K562 (cell line): Measurements from ENCODE around the gene POLL. TPM values are rescaled to one million over a fixed set of nuclear protein-coding genes. Genes with fewer than 3 reads are reported as not detected.

Source experiments
- ATAC-seq: fragments of 200-7000 bp; cut with Tn5 transposase; 3 replicates; pipeline ENCODE4 v1.9.1; 2020; ENCODE audit warnings: moderate library complexity
- BruUV-seq: library from RNA; stranded (reverse); fragments of 400-500 nt; replicated peaks from 2 replicates; lab custom pipeline; 2021; lab: Mats Ljungman, UMichigan
- CTCF ChIA-PET: fragments of 300-600 bp; formaldehyde crosslinking; extraction: SDS; loops from one replicate; lab custom pipeline; 2021; ENCODE audit warnings: low intra/inter-chr PET ratio; lab: Yijun Ruan, JAX
- POLR2A ChIA-PET: fragments of 300-600, 350-650 bp; sonication (Branson Sonifier 250); formaldehyde crosslinking; extraction: SDS; loops from one replicate; lab custom pipeline; 2021; ENCODE audit warnings: antibody characterized with exemption, inconsistent platforms; lab: Yijun Ruan, JAX
- DNase-seq, 4 experiments: peaks; one replicate each; pipeline versions ENCODE4 v3.0.0 to v3.0.0-alpha.2; 2011 to 2018; ENCODE audit warnings: low spot score in 3 of 4, mixed read lengths in 3 of 4; ENCODE audit errors: extremely low read depth in 1 of 4
- FAIRE-seq: peaks from 2 replicates; lab custom pipeline; 2011; peaks lifted over from hg19 to GRCh38; lab: Jason Lieb, UNC
- H2AFZ ChIP-seq: 2 replicates; pipeline ENCODE4 v1.6.0; 2011; ENCODE audit warnings: low read depth, low read length, control low read depth, inconsistent platforms
- H3K27ac ChIP-seq: fragments of 200-600 bp; 3 replicates; pipeline ENCODE4 v1.8.0; 2011; ENCODE audit warnings: low read depth, mild to moderate bottlenecking, control low read depth, inconsistent platforms, low read length, moderate library complexity, mixed read lengths; ENCODE audit errors: extremely low read depth
- H3K27me3 ChIP-seq, 2 experiments: fragments of 300-600 bp in 1 of 2; 2 replicates in 1 of 2; 3 replicates in 1 of 2; pipeline versions ENCODE4 v1.6.0 to v1.8.0; 2011; ENCODE audit warnings: inconsistent platforms in 2 of 2, low read length in 2 of 2, mild to moderate bottlenecking in 1 of 2, mixed read lengths in 1 of 2, moderate library complexity in 1 of 2; ENCODE audit not compliant: control insufficient read depth in 2 of 2, insufficient read depth in 2 of 2
- H3K36me3 ChIP-seq: fragments of 300-600 bp; 3 replicates; pipeline ENCODE4 v1.8.0; 2011; ENCODE audit warnings: mild to moderate bottlenecking, low read length, inconsistent platforms; ENCODE audit not compliant: control insufficient read depth, insufficient read depth
- H3K4me1 ChIP-seq, 2 experiments: fragments of 200-600 bp in 1 of 2; replicated peaks in 1 of 2; 2 replicates in 1 of 2; 3 replicates in 1 of 2; pipeline versions ENCODE4 v1.5.1 to v1.8.0; 2011; ENCODE audit warnings: inconsistent platforms in 2 of 2, low read length in 2 of 2, mild to moderate bottlenecking in 1 of 2, mixed read lengths in 1 of 2, moderate library complexity in 1 of 2; ENCODE audit not compliant: control insufficient read depth in 2 of 2, insufficient read depth in 2 of 2
- H3K4me2 ChIP-seq: 2 replicates; pipeline ENCODE4 v1.6.1; 2011; ENCODE audit warnings: low read length, control low read depth, inconsistent platforms, mixed read lengths; ENCODE audit not compliant: insufficient read depth
- H3K4me3 ChIP-seq: fragments of 200-600 bp; sonication (generic), shearing (Covaris generic); 2 replicates; pipeline ENCODE4 v1.5.1; 2016; ENCODE audit warnings: control low read depth, inconsistent platforms
- H3K79me2 ChIP-seq: fragments of 200-600 bp; 3 replicates; pipeline ENCODE4 v1.8.0; 2011; ENCODE audit warnings: low read length, inconsistent platforms; ENCODE audit not compliant: control insufficient read depth, insufficient read depth
- H3K9ac ChIP-seq, 2 experiments: 2 replicates each; pipeline versions ENCODE4 v1.6.0 to v1.6.1; 2011; ENCODE audit warnings: low read depth in 2 of 2, low read length in 2 of 2, control low read depth in 1 of 2, inconsistent platforms in 1 of 2, mild to moderate bottlenecking in 1 of 2, mixed read lengths in 1 of 2; ENCODE audit not compliant: insufficient read depth in 1 of 2
- H3K9me1 ChIP-seq: one replicate; pipeline ENCODE4 v1.6.0; 2011; ENCODE audit warnings: inconsistent platforms, mild to moderate bottlenecking, low read length, moderate library complexity; ENCODE audit not compliant: control insufficient read depth, insufficient read depth
- H3K9me3 ChIP-seq: replicated peaks from 2 replicates; pipeline ENCODE4 v1.5.1; 2011; ENCODE audit warnings: low read depth, low read length, inconsistent platforms; ENCODE audit not compliant: control insufficient read depth, insufficient read depth
- H4K20me1 ChIP-seq: replicated peaks from 2 replicates; pipeline ENCODE4 v1.6.1; 2011; ENCODE audit warnings: low read length, inconsistent platforms, mixed read lengths; ENCODE audit not compliant: control insufficient read depth, insufficient read depth
- AFF4 ChIP-seq: sonication (generic); formaldehyde crosslinking; IDR thresholded peaks from 2 replicates; pipeline ENCODE4 v1.8.0; 2023; ENCODE audit warnings: mild to moderate bottlenecking, missing genetic modification reagents
- ASH1L ChIP-seq: fragments of 450-650 bp; IDR thresholded peaks from 2 replicates; pipeline ENCODE4 v1.6.1; 2018; ENCODE audit warnings: borderline replicate concordance, mild to moderate bottlenecking, low read depth; ENCODE audit not compliant: partially characterized antibody
- CCNT2 ChIP-seq: IDR thresholded peaks from 2 replicates; pipeline ENCODE4 v1.6.1; 2011; ENCODE audit warnings: borderline replicate concordance, low read depth, mild to moderate bottlenecking, moderate library complexity, mixed read lengths, low read length; ENCODE audit not compliant: insufficient read length; ENCODE audit errors: extremely low read depth
- CREM ChIP-seq: IDR thresholded peaks from 2 replicates; pipeline ENCODE4 v1.6.1; 2014; ENCODE audit warnings: antibody characterized with exemption, low read depth
- E2F8 ChIP-seq: fragments of 450-650 bp; IDR thresholded peaks from 2 replicates; pipeline ENCODE4 v1.7.1; 2018; ENCODE audit warnings: mild to moderate bottlenecking, low read depth; ENCODE audit not compliant: partially characterized antibody
- ETV1 ChIP-seq: fragments of 450-650 bp; conservative IDR thresholded peaks from 2 replicates; pipeline ENCODE4 v1.6.1; 2016; ENCODE audit warnings: missing genetic modification characterization, control low read depth, low read depth, missing compliant biosample characterization
- HIVEP1 ChIP-seq: fragments of 250-450 bp; sonication (Bioruptor Pico); IDR thresholded peaks from 2 replicates; pipeline ENCODE4 v1.4.0; 2020; ENCODE audit warnings: mild to moderate bottlenecking
- NBN ChIP-seq: fragments of 450-650 bp; IDR thresholded peaks from 2 replicates; pipeline ENCODE4 v1.6.1; 2016; ENCODE audit warnings: low read depth, mild to moderate bottlenecking
- NELFE ChIP-seq: IDR thresholded peaks from 2 replicates; pipeline ENCODE4 v1.6.1; 2011; ENCODE audit warnings: mild to moderate bottlenecking; ENCODE audit not compliant: insufficient read depth, insufficient read length
- NRF1 ChIP-seq, 2 experiments: fragments of 450-650 bp; IDR thresholded peaks in 1 of 2; conservative IDR thresholded peaks in 1 of 2; 2 replicates each; pipeline ENCODE4 v1.6.1; 2014; ENCODE audit warnings: mild to moderate bottlenecking in 2 of 2
- RBM34 ChIP-seq: fragments of 200-400 bp; formaldehyde crosslinking; IDR thresholded peaks from 2 replicates; pipeline ENCODE4 v1.6.1; 2018; ENCODE audit warnings: low read length, borderline replicate concordance; ENCODE audit not compliant: insufficient read depth
- SETDB1 ChIP-seq: IDR thresholded peaks from one replicate; pipeline ENCODE4 v1.6.1; 2012; ENCODE audit warnings: low read length, control low read depth, inconsistent platforms
- SUPT5H ChIP-seq: fragments of 450-650 bp; IDR thresholded peaks from 2 replicates; pipeline ENCODE4 v1.6.1; 2016
- ZBTB17 ChIP-seq: fragments of 450-650 bp; formaldehyde crosslinking; IDR thresholded peaks from 2 replicates; pipeline ENCODE4 v1.4.0; 2020; ENCODE audit warnings: mild to moderate bottlenecking
- WGBS: fragments of 100-300 bp; shearing (Covaris generic); methylation state at CpG from one replicate; pipeline ENCODE4 v1.1.6; 2016; ENCODE audit warnings: low coverage, mixed read lengths; ENCODE audit not compliant: insufficient coverage; ENCODE audit errors: missing lambda C conversion rate; 5-methylcytosine and 5-hydroxymethylcytosine counted together
- in situ Hi-C: fragments of 300-500 bp; cut with MboI; formaldehyde crosslinking; loops from 4 replicates; pipeline ENCODE4 v1.15.0; 2018; ENCODE audit warnings: inconsistent platforms, mixed read lengths
- intact Hi-C: fragments of 100-400 bp; cut with micrococcal nuclease; formaldehyde crosslinking; loops from 2 replicates; pipeline ENCODE4 v1.14.2; 2022
- polyA plus RNA-seq, 8 experiments: library from polyadenylated mRNA; depleted of rRNA in 4 of 8; stranded (reverse) in 5 of 8; unstranded in 3 of 8; fragments of >200 nt; fragmentation: Nextera tagmentation in 2 of 8; fragmentation: Illumina TruSeq in 1 of 8; extraction: Ambion mirVana in 2 of 8; extraction: Trizol in 1 of 8; gene quantifications; 2 replicates each; pipeline versions ENCODE4 v1.2.1 to v1.2.3, GENCODE V29; 2011 to 2014; ENCODE audit warnings: inconsistent platforms in 1 of 8, missing spikeins in 1 of 8
- total RNA-seq, 7 experiments: library from RNA; depleted of rRNA in 6 of 7; stranded (reverse); fragments of >200 nt in 6 of 7; fragmentation: Illumina TruSeq in 2 of 7; extraction: Trizol in 2 of 7; gene quantifications; 2 replicates each; pipeline versions ENCODE4 v1.2.1 to v1.2.3, GENCODE V29; 2011 to 2021; ENCODE audit warnings: low replicate concordance in 1 of 7
- TF ChIP-seq, protein P1 (sequence below): IDR thresholded peaks from 2 replicates; pipeline ENCODE4 v1.6.1; 2011; ENCODE audit warnings: borderline replicate concordance, low read depth, mild to moderate bottlenecking, moderate library complexity, low read length; ENCODE audit not compliant: insufficient read depth, poor library complexity, severe bottlenecking

POLL gene
- total and polyA plus RNA-seq, 9 of the 15 experiments (the other 6 are each of a cell fraction or from before 2014, with no cell fraction given), result 1.2 to 18.7 (median 10.9) TPM

- no peak overlapping the region for H3K27ac ChIP-seq
- DNase-seq (no peak), ATAC-seq (no peak), FAIRE-seq (no peak)
- intact Hi-C loops, result no loop called here
- no TSS peak for BruUV-seq
- ChIA-PET CTCF (no interaction called here), POLR2A (interaction anchor here (1.0 kb wide), 1 partner anchor 27 kb away, joined by 3 read pairs; no protein-coding TSS in a partner anchor)
- no peaks in the 10 kb centered on the region for H3K36me3 ChIP-seq
- no peaks in the 10 kb centered on the region for H3K27me3 ChIP-seq
- in situ Hi-C loops, result no loop called here
- no peak overlapping the region for H2AFZ ChIP-seq
- H3K9me1 ChIP-seq, result no peaks in the 10 kb centered on the region
- H3K4me3 ChIP-seq, result no peak overlapping the region
- no peak overlapping the region for H3K4me2 ChIP-seq
- no peak overlapping the region for H3K9ac ChIP-seq
- no peaks in the 10 kb centered on the region for H3K9me3 ChIP-seq
- no peaks in the 10 kb centered on the region for H4K20me1 ChIP-seq
- no peaks in the 10 kb centered on the region for H3K79me2 ChIP-seq
- no peaks in the 10 kb centered on the region for H3K4me1 ChIP-seq
- 100% methylated on average over 1 of the region's 1 CpG for WGBS
- TF ChIP-seq ETV1 (no peak), ZBTB17 (CRISPR knock-in tag) (no peak), NRF1 (conservative IDR thresholded peaks at IDR 0.05 in 1 of 2, IDR thresholded peaks at IDR 0.05 in 1 of 2) (no peak), E2F8 (no peak), CCNT2 (no peak), HIVEP1 (no peak), CREM (no peak), AFF4 (CRISPR knock-in tag) (no peak), NBN (no peak), ASH1L (no peak), SUPT5H (no peak), RBM34 (no peak), NELFE (no peak), SETDB1 (no peak)
- TF ChIP-seq, protein P1, sequence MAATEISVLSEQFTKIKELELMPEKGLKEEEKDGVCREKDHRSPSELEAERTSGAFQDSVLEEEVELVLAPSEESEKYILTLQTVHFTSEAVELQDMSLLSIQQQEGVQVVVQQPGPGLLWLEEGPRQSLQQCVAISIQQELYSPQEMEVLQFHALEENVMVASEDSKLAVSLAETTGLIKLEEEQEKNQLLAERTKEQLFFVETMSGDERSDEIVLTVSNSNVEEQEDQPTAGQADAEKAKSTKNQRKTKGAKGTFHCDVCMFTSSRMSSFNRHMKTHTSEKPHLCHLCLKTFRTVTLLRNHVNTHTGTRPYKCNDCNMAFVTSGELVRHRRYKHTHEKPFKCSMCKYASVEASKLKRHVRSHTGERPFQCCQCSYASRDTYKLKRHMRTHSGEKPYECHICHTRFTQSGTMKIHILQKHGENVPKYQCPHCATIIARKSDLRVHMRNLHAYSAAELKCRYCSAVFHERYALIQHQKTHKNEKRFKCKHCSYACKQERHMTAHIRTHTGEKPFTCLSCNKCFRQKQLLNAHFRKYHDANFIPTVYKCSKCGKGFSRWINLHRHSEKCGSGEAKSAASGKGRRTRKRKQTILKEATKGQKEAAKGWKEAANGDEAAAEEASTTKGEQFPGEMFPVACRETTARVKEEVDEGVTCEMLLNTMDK, result no peak
These were observed 58.9 kb downstream of the POLL start for GRCh38 chr10:101529207-101529606.
